Activated CD4-positive, alpha-beta memory T cell treated with anti-CD3 and anti-CD28 coated beads for 36 hours (primary cell): ENCODE data around the gene SYP. TPM values are rescaled to one million over a fixed set of nuclear protein-coding genes. Genes with fewer than 3 reads are reported as not detected.
A peak's percentile ranks its signal among the peaks of the same experiment; 100 is the strongest.

Experiments
- CTCF ChIA-PET: fragments of 350-600 bp; sonication (Branson Sonifier 250); formaldehyde crosslinking; loops from one replicate; lab custom pipeline; 2021; ENCODE audit warnings: antibody characterized with exemption, inconsistent platforms; lab: Charles Lee
- POLR2A ChIA-PET: fragments of 350-600 bp; sonication (Branson Sonifier 250); formaldehyde crosslinking; loops from one replicate; lab custom pipeline; 2021; ENCODE audit warnings: antibody characterized with exemption; lab: Charles Lee
- DNase-seq: peaks from one replicate; pipeline ENCODE4 v3.0.0-alpha.2; 2020
- H3K27ac Mint-ChIP-seq: one replicate; pipeline ENCODE4 v1.8.0; 2021; ENCODE audit warnings: mixed read lengths
- H3K27me3 Mint-ChIP-seq: one replicate; pipeline ENCODE4 v1.8.0; 2021; ENCODE audit warnings: mixed read lengths
- H3K36me3 Mint-ChIP-seq: one replicate; pipeline ENCODE4 v1.8.0; 2021; ENCODE audit warnings: mixed read lengths
- H3K4me1 Mint-ChIP-seq: one replicate; pipeline ENCODE4 v1.8.0; 2021; ENCODE audit warnings: low read depth, mixed read lengths
- H3K4me3 Mint-ChIP-seq: one replicate; pipeline ENCODE4 v1.8.0; 2021; ENCODE audit warnings: mild to moderate bottlenecking, mixed read lengths
- H3K9me3 Mint-ChIP-seq: one replicate; pipeline ENCODE4 v1.8.0; 2021; ENCODE audit warnings: mixed read lengths
- intact Hi-C: fragments of 100-400 bp; cut with micrococcal nuclease; formaldehyde crosslinking; loops from one replicate; pipeline ENCODE4 v1.15.1; 2023
- total RNA-seq, 2 experiments: library from RNA; stranded (reverse); gene quantifications; one replicate each; pipeline ENCODE4 v1.2.3, GENCODE V29; 2021

Gene SYP
- total RNA-seq, 2 experiments from 2014 or later = 5.3 to 5.4 TPM

- Mint-ChIP-seq H3K36me3 (peaks cover 4% of the 10 kb centered on the region), H3K9me3 (no peaks in the 10 kb centered on the region), H3K27me3 (no peaks in the 10 kb centered on the region), H3K4me3 (no peak within 1 kb of the TSS), H3K27ac (no peak within 1 kb of the TSS), H3K4me1 (peaks cover 27% of the 10 kb centered on the region)
- POLR2A ChIA-PET = no interaction called here
- intact Hi-C loops = no loop called here
- CTCF ChIA-PET = no interaction called here
- DNase-seq = no peak
Observed at GRCh38 chrX:49233176-49233575, 33.2 kb upstream of the SYP start, which contains the start of gene CACNA1F. CACNA1F (minus strand) TSS chrX:49233340; CDS start chrX:49233309, 31 bp downstream.

GRCh38 chrX:49232525-49232924 lies 32.5 kb upstream of the SYP start:
- no peaks in the 10 kb centered on the region for H3K27me3 Mint-ChIP-seq
- H3K9me3 Mint-ChIP-seq = no peaks in the 10 kb centered on the region
- no peak overlapping the region for H3K4me3 Mint-ChIP-seq
- H3K4me1 Mint-ChIP-seq = peaks cover 26% of the 10 kb centered on the region
- peaks cover 4% of the 10 kb centered on the region for H3K36me3 Mint-ChIP-seq
- intact Hi-C loops = no loop called here
- no peak for DNase-seq
- H3K27ac Mint-ChIP-seq = no peak overlapping the region
- ChIA-PET CTCF (no interaction called here), POLR2A (interaction anchor here (0.6 kb wide), 1 partner anchor 972 kb away, joined by 3 read pairs; the partner anchor contains the start of gene CCNB3)

GRCh38 chrX:49231333-49232000 lies 31.5 kb upstream of the SYP start:
- intact Hi-C loops = loop anchor here (2.0 kb wide), 2 partner anchors 37 to 41 kb away; partner anchors contain the start of gene PPP1R3F
- H3K27ac Mint-ChIP-seq = no peak overlapping the region
- no peak for DNase-seq
- H3K4me3 Mint-ChIP-seq = peak overlapping the region; percentile 69
- H3K36me3 Mint-ChIP-seq = no peaks in the 10 kb centered on the region
- ChIA-PET CTCF (no interaction called here), POLR2A (interaction anchor here (0.6 kb wide), 1 partner anchor 973 kb away, joined by 3 read pairs; the partner anchor contains the start of gene CCNB3)
- no peaks in the 10 kb centered on the region for H3K27me3 Mint-ChIP-seq
- H3K9me3 Mint-ChIP-seq = no peaks in the 10 kb centered on the region
- peaks cover 16% of the 10 kb centered on the region for H3K4me1 Mint-ChIP-seq

GRCh38 chrX:49230500-49231232 lies 30.7 kb upstream of the SYP start:
- Mint-ChIP-seq H3K27me3 (no peaks in the 10 kb centered on the region), H3K36me3 (no peaks in the 10 kb centered on the region), H3K27ac (peak overlapping the region; percentile 75), H3K4me1 (peaks cover 14% of the 10 kb centered on the region), H3K9me3 (no peaks in the 10 kb centered on the region), H3K4me3 (peak overlapping the region; percentile 69)
- ChIA-PET POLR2A (interaction anchor here (0.6 kb wide), 1 partner anchor 723 kb away, joined by 3 read pairs; no protein-coding TSS in a partner anchor), CTCF (interaction anchor here (0.6 to 0.9 kb wide), 3 partner anchors 37 to 733 kb away, joined by 3 read pairs; no protein-coding TSS in a partner anchor)
- DNase-seq = peak; percentile 81
- intact Hi-C loops = loop anchor here (2.0 kb wide), 2 partner anchors 38 to 40 kb away; partner anchors contain the start of gene PPP1R3F

- intact Hi-C loops = no loop called here
- Mint-ChIP-seq H3K4me1 (peaks cover 10% of the 10 kb centered on the region), H3K4me3 (no peak overlapping the region), H3K9me3 (no peaks in the 10 kb centered on the region), H3K27me3 (no peaks in the 10 kb centered on the region), H3K27ac (no peak overlapping the region), H3K36me3 (no peaks in the 10 kb centered on the region)
- DNase-seq = no peak
- POLR2A ChIA-PET = no interaction called here
- CTCF ChIA-PET = no interaction called here
Observed at GRCh38 chrX:49228185-49228584, 28.2 kb upstream of the SYP start.

GRCh38 chrX:49227726-49228125 lies 27.7 kb upstream of the SYP start:
- no peaks in the 10 kb centered on the region for H3K27me3 Mint-ChIP-seq

GRCh38 chrX:49226946-49227345 lies 27.0 kb upstream of the SYP start:
- H3K4me1 Mint-ChIP-seq = peaks cover 10% of the 10 kb centered on the region
- no peak for DNase-seq
- no peaks in the 10 kb centered on the region for H3K36me3 Mint-ChIP-seq
- POLR2A ChIA-PET = no interaction called here
- CTCF ChIA-PET = interaction anchor here (0.6 kb wide), 1 partner anchor 1136 kb away, joined by 3 read pairs; no protein-coding TSS in a partner anchor
- no peaks in the 10 kb centered on the region for H3K9me3 Mint-ChIP-seq
- no peak overlapping the region for H3K4me3 Mint-ChIP-seq
- intact Hi-C loops = no loop called here
- H3K27me3 Mint-ChIP-seq = peaks cover 1% of the 10 kb centered on the region
- H3K27ac Mint-ChIP-seq = no peak overlapping the region

More at GRCh38 chrX:49227726-49228125, 27.7 kb upstream of the SYP start:
- CTCF ChIA-PET = no interaction called here
- DNase-seq = no peak
- intact Hi-C loops = no loop called here
- POLR2A ChIA-PET = no interaction called here
- H3K9me3 Mint-ChIP-seq = no peaks in the 10 kb centered on the region
- no peaks in the 10 kb centered on the region for H3K36me3 Mint-ChIP-seq
- H3K4me3 Mint-ChIP-seq = no peak overlapping the region
- no peak overlapping the region for H3K27ac Mint-ChIP-seq
- H3K4me1 Mint-ChIP-seq = peaks cover 10% of the 10 kb centered on the region

- Mint-ChIP-seq H3K9me3 (no peaks in the 10 kb centered on the region), H3K27ac (no peak overlapping the region), H3K4me3 (no peak overlapping the region), H3K4me1 (peaks cover 4% of the 10 kb centered on the region), H3K27me3 (peaks cover 1% of the 10 kb centered on the region), H3K36me3 (no peaks in the 10 kb centered on the region)
- no peak for DNase-seq
- intact Hi-C loops = no loop called here
- POLR2A ChIA-PET = no interaction called here
- CTCF ChIA-PET = no interaction called here
Observed at GRCh38 chrX:49225858-49226257, 25.9 kb upstream of the SYP start.

GRCh38 chrX:49221868-49222267 lies 21.9 kb upstream of the SYP start:
- Mint-ChIP-seq H3K36me3 (no peaks in the 10 kb centered on the region), H3K4me3 (no peak overlapping the region), H3K9me3 (no peaks in the 10 kb centered on the region), H3K27ac (no peak overlapping the region), H3K27me3 (peaks cover 1% of the 10 kb centered on the region), H3K4me1 (peaks cover 3% of the 10 kb centered on the region)
- DNase-seq = no peak
- intact Hi-C loops = no loop called here
- ChIA-PET CTCF (no interaction called here), POLR2A (no interaction called here)

- H3K27ac Mint-ChIP-seq = no peak overlapping the region
- intact Hi-C loops = no loop called here
- ChIA-PET CTCF (no interaction called here), POLR2A (no interaction called here)
- H3K36me3 Mint-ChIP-seq = no peaks in the 10 kb centered on the region
- no peak for DNase-seq
- H3K4me3 Mint-ChIP-seq = no peak overlapping the region
- H3K9me3 Mint-ChIP-seq = no peaks in the 10 kb centered on the region
- peaks cover 3% of the 10 kb centered on the region for H3K4me1 Mint-ChIP-seq
- H3K27me3 Mint-ChIP-seq = peaks cover 1% of the 10 kb centered on the region
Observed at GRCh38 chrX:49220100-49220499, 20.1 kb upstream of the SYP start.

GRCh38 chrX:49214996-49215526 lies 15.1 kb upstream of the SYP start:
- no peaks in the 10 kb centered on the region for H3K9me3 Mint-ChIP-seq
- intact Hi-C loops = no loop called here
- H3K36me3 Mint-ChIP-seq = no peaks in the 10 kb centered on the region
- ChIA-PET CTCF (interaction anchor here (1.0 kb wide), 1 partner anchor 23 kb away, joined by 3 read pairs; no protein-coding TSS in a partner anchor), POLR2A (no interaction called here)
- H3K4me3 Mint-ChIP-seq = no peak overlapping the region
- H3K27ac Mint-ChIP-seq = no peak overlapping the region
- no peak for DNase-seq
- no peaks in the 10 kb centered on the region for H3K27me3 Mint-ChIP-seq
- H3K4me1 Mint-ChIP-seq = peaks cover 3% of the 10 kb centered on the region

- H3K36me3 Mint-ChIP-seq = no peaks in the 10 kb centered on the region
Observed at GRCh38 chrX:49214416-49214815, 14.4 kb upstream of the SYP start.

More at GRCh38 chrX:49214416-49214815, 14.4 kb upstream of the SYP start:
- no peak for DNase-seq
- Mint-ChIP-seq H3K4me1 (no peaks in the 10 kb centered on the region), H3K27ac (no peak overlapping the region), H3K4me3 (no peak overlapping the region), H3K27me3 (no peaks in the 10 kb centered on the region), H3K9me3 (no peaks in the 10 kb centered on the region)
- intact Hi-C loops = no loop called here
- CTCF ChIA-PET = interaction anchor here (1.0 kb wide), 1 partner anchor 22 kb away, joined by 3 read pairs; no protein-coding TSS in a partner anchor
- POLR2A ChIA-PET = no interaction called here
